ENCODE measurements around the gene DNAH2. TPM values are rescaled to one million over a fixed set of nuclear protein-coding genes. Genes with fewer than 3 reads are reported as not detected.

Gene DNAH2
- total and polyA plus RNA-seq, 9 of the 15 experiments (the other 6 are each of a cell fraction or from before 2014, with no cell fraction given) = 0.03 TPM; not detected in 8

GRCh38 chr17:7717756-7718350 is 309 bp downstream of the DNAH2 start (continued):
- TF ChIP-seq HDGF (IDR thresholded peaks at IDR 0.05) = no peak
- no peak for TF ChIP-seq RFX7 (CRISPR knock-in tag; IDR thresholded peaks at IDR 0.05)
- no peak for TF ChIP-seq RAD51 (IDR thresholded peaks at IDR 0.05; ENCODE audit: borderline replicate concordance, low read depth)
- TF ChIP-seq ATF4 (CRISPR knock-in tag; IDR thresholded peaks at IDR 0.05) = no peak
- TF ChIP-seq ZBTB34 (CRISPR knock-in tag; IDR thresholded peaks at IDR 0.05) = no peak
- TF ChIP-seq MEF2D (tag; conservative IDR thresholded peaks at IDR 0.05; ENCODE audit: low read depth) = no peak
- TF ChIP-seq FOXJ3 (CRISPR knock-in tag; IDR thresholded peaks at IDR 0.05) = no peak
- no peak for TF ChIP-seq TCF15 (CRISPR knock-in tag; IDR thresholded peaks at IDR 0.05)
- TF ChIP-seq E2F6 (IDR thresholded peaks at IDR 0.05; ENCODE audit: borderline replicate concordance in 1 of 2, extremely low read depth in 1 of 2, insufficient read depth in 1 of 2, insufficient read length in 1 of 2, low read depth in 1 of 2, low read length in 1 of 2, poor library complexity in 1 of 2, severe bottlenecking in 1 of 2) = peak in 1 of 2 experiments; percentile 20
- TF ChIP-seq PTBP1 (IDR thresholded peaks at IDR 0.05; ENCODE audit: low read depth, low read length) = no peak
- no peak for TF ChIP-seq FOXK1 (CRISPR knock-in tag; IDR thresholded peaks at IDR 0.05; ENCODE audit: borderline replicate concordance)
- 0 out of 2 replicates have a peak, but pooled peaks have one; percentile 29 for TF ChIP-seq BMI1 (IDR thresholded peaks at IDR 0.05; ENCODE audit: low read length)
- TF ChIP-seq CREB5 (CRISPR knock-in tag; IDR thresholded peaks at IDR 0.05) = no peak
- TF ChIP-seq NR0B1 (IDR thresholded peaks at IDR 0.05; ENCODE audit: partially characterized antibody) = no peak
- TF ChIP-seq CHAMP1 (IDR thresholded peaks at IDR 0.05) = no peak
- TF ChIP-seq ZNF239 (CRISPR knock-in tag; IDR thresholded peaks at IDR 0.05) = no peak
- no peak for TF ChIP-seq MTF1 (CRISPR knock-in tag; IDR thresholded peaks at IDR 0.05; ENCODE audit: borderline replicate concordance)

Data from K562 (cell line).